AG04450 (cell line): ENCODE measurements around the gene STRN. TPM values are rescaled to one million over a fixed set of nuclear protein-coding genes. Genes with fewer than 3 reads are reported as not detected.
A peak's percentile ranks its signal among the peaks of the same experiment; 100 is the strongest.
"Not testable (repeated sequence)": the region's sequence is repeated elsewhere in the genome, so short reads cannot be mapped to it uniquely, and the experiment has no call there.

ENCODE experiments used
- CTCF ChIA-PET: fragments of 300-600, 350-600 bp; formaldehyde crosslinking; extraction: SDS; loops from one replicate; lab custom pipeline; 2022; ENCODE audit warnings: antibody characterized with exemption, inconsistent platforms; lab: Charles Lee
- POLR2A ChIA-PET: fragments of 350-600 bp; formaldehyde crosslinking; extraction: SDS; loops from one replicate; lab custom pipeline; 2021; ENCODE audit warnings: antibody characterized with exemption, inconsistent platforms; lab: Yijun Ruan, JAX
- DNase-seq: peaks from one replicate; pipeline ENCODE4 v3.0.0-alpha.2; 2011; ENCODE audit warnings: low read depth, low spot score
- H3K27ac ChIP-seq: one replicate; pipeline ENCODE4 v1.5.1; 2012; ENCODE audit warnings: low read depth, low read length, control low read depth
- H3K27me3 ChIP-seq: one replicate; pipeline ENCODE4 v1.6.0; 2012; ENCODE audit warnings: low read length; ENCODE audit not compliant: control insufficient read depth, insufficient read depth
- H3K4me3 ChIP-seq: 2 replicates; pipeline ENCODE4 v1.5.1; 2011; ENCODE audit warnings: mild to moderate bottlenecking, low read depth, low read length, control low read depth
- H3K9me3 ChIP-seq: 2 replicates; pipeline ENCODE4 v1.5.1; 2012; ENCODE audit warnings: low read length; ENCODE audit not compliant: control insufficient read depth, insufficient read depth
- CTCF ChIP-seq: IDR thresholded peaks from 2 replicates; pipeline ENCODE4 v1.5.1; 2011; ENCODE audit warnings: low read depth, low read length, control low read depth, inconsistent platforms
- polyA plus RNA-seq: library from polyadenylated mRNA; depleted of rRNA; stranded (reverse); fragments of >200 nt; gene quantifications from 2 replicates; pipeline ENCODE4 v1.2.3, GENCODE V29; 2011

STRN gene
- polyA plus RNA-seq, 1 experiment = 20.0 TPM

- H3K27me3 ChIP-seq = no peaks in the 10 kb centered on the region
- no peak overlapping the region for H3K4me3 ChIP-seq
- no peak overlapping the region for H3K27ac ChIP-seq
- H3K9me3 ChIP-seq = no peaks in the 10 kb centered on the region
- TF ChIP-seq CTCF = no peak
- DNase-seq = no peak
- CTCF ChIA-PET = interaction anchor here (2.0 kb wide), 1 partner anchor 12 kb away, joined by 7 read pairs; no protein-coding TSS in a partner anchor
- POLR2A ChIA-PET = no interaction called here
Observed at GRCh38 chr2:36906277-36906676, 60.1 kb downstream of the STRN start.

GRCh38 chr2:36904636-36905035 is 61.7 kb downstream of the STRN start:
- no peak for DNase-seq
- Histone ChIP-seq H3K9me3 (no peaks in the 10 kb centered on the region), H3K27me3 (no peaks in the 10 kb centered on the region), H3K27ac (no peak overlapping the region), H3K4me3 (no peak overlapping the region)
- TF ChIP-seq CTCF = no peak
- ChIA-PET POLR2A (no interaction called here), CTCF (no interaction called here)

GRCh38 chr2:36902385-36903120 is 63.8 kb downstream of the STRN start:
- ChIA-PET POLR2A (no interaction called here), CTCF (interaction anchor here (0.5 to 2.1 kb wide), 2 partner anchors 17 to 29 kb away, joined by 3 to 7 read pairs; no protein-coding TSS in a partner anchor)
- Histone ChIP-seq H3K27ac (no peak overlapping the region), H3K4me3 (no peak overlapping the region), H3K27me3 (no peaks in the 10 kb centered on the region), H3K9me3 (no peaks in the 10 kb centered on the region)
- no peak for DNase-seq
- TF ChIP-seq CTCF = no peak

GRCh38 chr2:36892805-36893204 is 73.5 kb downstream of the STRN start:
- no peak for DNase-seq
- H3K27ac ChIP-seq = no peak overlapping the region
- no peaks in the 10 kb centered on the region for H3K27me3 ChIP-seq
- H3K9me3 ChIP-seq = no peaks in the 10 kb centered on the region
- ChIA-PET POLR2A (no interaction called here), CTCF (no interaction called here)
- no peak for TF ChIP-seq CTCF
- no peak overlapping the region for H3K4me3 ChIP-seq

- Histone ChIP-seq H3K9me3 (no peaks in the 10 kb centered on the region), H3K27me3 (no peaks in the 10 kb centered on the region), H3K27ac (peak overlapping the region; percentile 68), H3K4me3 (peak overlapping the region; percentile 47)
- ChIA-PET CTCF (interaction anchor here (1.0 kb wide), 2 partner anchors 29 to 119 kb away, joined by 3 to 4 read pairs; no protein-coding TSS in a partner anchor), POLR2A (interaction anchor here (1.0 kb wide), 1 partner anchor 77 kb away, joined by 6 read pairs; the partner anchor contains the start of gene STRN)
- DNase-seq = peak; percentile 91
- TF ChIP-seq CTCF = no peak
Observed at GRCh38 chr2:36889795-36890194, 76.5 kb downstream of the STRN start.

- POLR2A ChIA-PET, CTCF ChIA-PET, H3K27me3 ChIP-seq, H3K27ac ChIP-seq, H3K9me3 ChIP-seq, H3K4me3 ChIP-seq, DNase-seq: not testable (repeated sequence)
Observed at GRCh38 chr2:36887095-36887494, 79.2 kb downstream of the STRN start.
